Liver (tissue), 9 donors: ENCODE data around the gene SPTSSA. TPM values are rescaled to one million over a fixed set of nuclear protein-coding genes. Genes with fewer than 3 reads are reported as not detected.
A peak's percentile ranks its signal among the peaks of the same experiment; 100 is the strongest.

Experiments
- DNase-seq: peaks from one replicate; pipeline ENCODE4 v3.0.0-alpha.2; 2017; ENCODE audit warnings: low spot score
- H3K27ac ChIP-seq, 2 donors: one replicate each; pipeline ENCODE4 v1.7.0; 2013; ENCODE audit warnings: inconsistent platforms in 2 of 2, low read length in 2 of 2, control low read depth in 1 of 2, low read depth in 1 of 2, mild to moderate bottlenecking in 1 of 2
- H3K27me3 ChIP-seq, 4 donors: one replicate each; pipeline versions ENCODE4 v1.6.1 to v1.7.0; 2013; ENCODE audit warnings: low read length in 3 of 4, inconsistent platforms in 1 of 4, mild to moderate bottlenecking in 1 of 4, moderate library complexity in 1 of 4; ENCODE audit not compliant: control insufficient read depth in 4 of 4, insufficient read depth in 4 of 4
- H3K36me3 ChIP-seq, 4 donors: one replicate each; pipeline versions ENCODE4 v1.6.1 to v1.7.0; 2013; ENCODE audit warnings: low read length in 3 of 4, mild to moderate bottlenecking in 3 of 4, low read depth in 1 of 4, moderate library complexity in 1 of 4; ENCODE audit not compliant: control insufficient read depth in 4 of 4, insufficient read depth in 3 of 4
- H3K4me1 ChIP-seq, 4 donors: one replicate each; pipeline versions ENCODE4 v1.6.1 to v1.7.0; 2013; ENCODE audit warnings: low read length in 3 of 4, mild to moderate bottlenecking in 3 of 4, moderate library complexity in 1 of 4; ENCODE audit not compliant: control insufficient read depth in 4 of 4, insufficient read depth in 4 of 4
- H3K4me3 ChIP-seq, 3 donors: one replicate each; pipeline versions ENCODE4 v1.6.1 to v1.7.0; 2013; ENCODE audit warnings: low read length in 3 of 3, control low read depth in 1 of 3, low read depth in 1 of 3, mild to moderate bottlenecking in 1 of 3
- H3K9ac ChIP-seq, 2 donors: one replicate each; pipeline ENCODE4 v1.7.0; 2013; ENCODE audit warnings: low read length in 2 of 2, mild to moderate bottlenecking in 2 of 2, moderate library complexity in 2 of 2, control low read depth in 1 of 2, low read depth in 1 of 2
- H3K9me3 ChIP-seq, 4 donors: one replicate each; pipeline versions ENCODE4 v1.6.1 to v1.7.0; 2013; ENCODE audit warnings: low read length in 3 of 4; ENCODE audit not compliant: control insufficient read depth in 4 of 4
- EGR1 ChIP-seq, 2 donors: IDR thresholded peaks; 2 replicates each; pipeline ENCODE4 v1.6.1; 2016 to 2018; ENCODE audit warnings: antibody characterized with exemption in 2 of 2, low read depth in 2 of 2
- FOXA2 ChIP-seq: IDR thresholded peaks from 2 replicates; pipeline ENCODE4 v1.6.1; 2016; ENCODE audit warnings: antibody characterized with exemption
- GABPA ChIP-seq, 2 donors: IDR thresholded peaks in 1 of 2; conservative IDR thresholded peaks in 1 of 2; 2 replicates each; pipeline ENCODE4 v1.6.1; 2016; ENCODE audit warnings: antibody characterized with exemption in 2 of 2, mild to moderate bottlenecking in 1 of 2, moderate library complexity in 1 of 2
- HNF4A ChIP-seq, 2 donors: conservative IDR thresholded peaks; 2 replicates each; pipeline ENCODE4 v1.6.1; 2016; ENCODE audit warnings: antibody characterized with exemption in 2 of 2, mild to moderate bottlenecking in 2 of 2
- HNF4G ChIP-seq: IDR thresholded peaks from 2 replicates; pipeline ENCODE4 v1.6.1; 2016; ENCODE audit warnings: antibody characterized with exemption
- JUND ChIP-seq, 2 donors: IDR thresholded peaks; 2 replicates each; pipeline ENCODE4 v1.6.1; 2016; ENCODE audit warnings: antibody characterized with exemption in 2 of 2
- NR2F2 ChIP-seq: IDR thresholded peaks from 2 replicates; pipeline ENCODE4 v1.6.1; 2016; ENCODE audit warnings: antibody characterized with exemption
- RAD21 ChIP-seq, 2 donors: IDR thresholded peaks; 2 replicates each; pipeline ENCODE4 v1.6.1; 2016; ENCODE audit warnings: antibody characterized with exemption in 2 of 2, mild to moderate bottlenecking in 2 of 2
- RXRA ChIP-seq, 2 donors: IDR thresholded peaks; 2 replicates each; pipeline ENCODE4 v1.6.1; 2017 to 2018; ENCODE audit warnings: antibody characterized with exemption in 2 of 2, mild to moderate bottlenecking in 1 of 2
- SP1 ChIP-seq: IDR thresholded peaks from 2 replicates; pipeline ENCODE4 v1.6.1; 2018; ENCODE audit warnings: antibody characterized with exemption, mild to moderate bottlenecking
- TAF1 ChIP-seq: conservative IDR thresholded peaks from 2 replicates; pipeline ENCODE4 v1.6.1; 2016; ENCODE audit warnings: antibody characterized with exemption, mild to moderate bottlenecking
- WGBS: extraction: QIAGEN DNeasy Blood & Tissue Kit; methylation state at CpG from one replicate; pipeline ENCODE4 v1.1.7; 2013; 5-methylcytosine and 5-hydroxymethylcytosine counted together
- polyA plus RNA-seq, 2 donors: library from polyadenylated mRNA; stranded (reverse) in 1 of 2; unstranded in 1 of 2; fragments of 200-250 nt in 1 of 2; fragments of >200 nt in 1 of 2; fragmentation: Nextera tagmentation in 1 of 2; extraction: Ambion mirVana in 1 of 2; gene quantifications; one replicate each; pipeline versions ENCODE4 v1.2.1 to v1.2.3, GENCODE V29; 2013 to 2015
- total RNA-seq, 2 donors: library from RNA; depleted of rRNA; stranded (reverse); fragments of >200 nt; gene quantifications; one replicate each; pipeline ENCODE4 v1.2.3, GENCODE V29; 2014
- TF ChIP-seq, protein P1 (sequence below): IDR thresholded peaks from 2 replicates; pipeline ENCODE4 v1.6.1; 2016; ENCODE audit warnings: antibody characterized with exemption
- TF ChIP-seq, protein P2 (sequence below): IDR thresholded peaks from 2 replicates; pipeline ENCODE4 v1.6.1; 2016; ENCODE audit warnings: antibody characterized with exemption
- TF ChIP-seq, protein P3 (sequence below): fragments of 150-350 bp; IDR thresholded peaks from 2 replicates; pipeline ENCODE4 v1.5.1; 2017; ENCODE audit warnings: improper control_type of control experiment, low read depth, low read length; ENCODE audit not compliant: missing input control
- TF ChIP-seq, protein P4 (sequence below): IDR thresholded peaks from 2 replicates; pipeline ENCODE4 v1.6.1; 2016; ENCODE audit warnings: antibody characterized with exemption, mild to moderate bottlenecking
- donor health status: healthy.
- donor health status: healthy.
- donor health status: healthy.
- donor health status: healthy.
- donor health status: healthy.

The SPTSSA gene
- total and polyA plus RNA-seq, 4 donors, result 9.5 to 15.2 (median 12.1) TPM

DNA sequence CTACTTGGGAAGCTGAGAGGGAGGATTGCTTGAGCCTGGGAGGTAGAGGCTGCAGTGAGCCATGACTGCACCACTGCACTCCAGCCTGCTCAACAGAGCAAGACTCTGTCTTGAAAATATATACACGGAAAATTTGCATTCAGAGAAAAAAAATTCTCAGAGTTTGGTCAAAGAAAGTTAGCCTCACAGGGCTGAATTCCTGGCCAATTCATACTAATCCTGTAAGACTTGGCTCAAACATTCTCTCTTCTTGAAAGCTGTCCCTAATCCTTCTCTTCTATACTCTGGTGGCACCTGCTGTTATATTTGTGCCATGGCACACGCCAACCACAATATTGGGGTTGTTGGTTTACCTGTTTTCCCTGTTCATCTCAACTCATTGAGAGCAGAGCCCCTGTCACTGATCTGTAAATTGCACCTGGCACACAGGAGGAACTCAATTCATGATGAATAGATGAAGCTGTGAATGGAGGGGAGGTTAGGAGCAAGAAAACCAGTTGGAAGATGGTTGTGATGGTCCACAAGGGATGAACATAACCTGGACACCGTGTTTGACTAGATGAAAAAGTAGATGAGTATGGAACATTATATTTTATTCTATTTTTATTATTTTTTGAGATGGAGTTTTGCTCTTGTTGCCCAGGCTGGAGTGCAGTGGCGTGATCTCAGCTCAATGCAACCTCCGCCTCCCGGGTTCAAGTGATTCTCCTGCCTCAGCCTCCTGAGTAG lies 36.8 kb upstream of the SPTSSA start:
- H3K27me3 ChIP-seq, result no peaks in the 10 kb centered on the region
- H3K4me3 ChIP-seq, result no peak overlapping the region
- H3K27ac ChIP-seq, result no peak overlapping the region
- H3K9ac ChIP-seq, result no peak overlapping the region
- no peaks in the 10 kb centered on the region for H3K36me3 ChIP-seq
- DNase-seq, result no peak
- no peaks in the 10 kb centered on the region for H3K9me3 ChIP-seq
- WGBS, result 90% methylated on average over 6 of the region's 6 CpGs
- H3K4me1 ChIP-seq, result peaks cover 0 to 16% (median 5%) of the 10 kb centered on the region in 4 donors
- TF ChIP-seq SP1 (no peak), RAD21 (IDR thresholded peaks at IDR 0.05) (peak; percentile 79 to 89), TAF1 (no peak), EGR1 (IDR thresholded peaks at IDR 0.05; ENCODE audit: low read depth in 2 of 2) (no peak), HNF4A (conservative IDR thresholded peaks at IDR 0.05) (no peak), RXRA (IDR thresholded peaks at IDR 0.05) (no peak), HNF4G (no peak)
- TF ChIP-seq, protein P1, sequence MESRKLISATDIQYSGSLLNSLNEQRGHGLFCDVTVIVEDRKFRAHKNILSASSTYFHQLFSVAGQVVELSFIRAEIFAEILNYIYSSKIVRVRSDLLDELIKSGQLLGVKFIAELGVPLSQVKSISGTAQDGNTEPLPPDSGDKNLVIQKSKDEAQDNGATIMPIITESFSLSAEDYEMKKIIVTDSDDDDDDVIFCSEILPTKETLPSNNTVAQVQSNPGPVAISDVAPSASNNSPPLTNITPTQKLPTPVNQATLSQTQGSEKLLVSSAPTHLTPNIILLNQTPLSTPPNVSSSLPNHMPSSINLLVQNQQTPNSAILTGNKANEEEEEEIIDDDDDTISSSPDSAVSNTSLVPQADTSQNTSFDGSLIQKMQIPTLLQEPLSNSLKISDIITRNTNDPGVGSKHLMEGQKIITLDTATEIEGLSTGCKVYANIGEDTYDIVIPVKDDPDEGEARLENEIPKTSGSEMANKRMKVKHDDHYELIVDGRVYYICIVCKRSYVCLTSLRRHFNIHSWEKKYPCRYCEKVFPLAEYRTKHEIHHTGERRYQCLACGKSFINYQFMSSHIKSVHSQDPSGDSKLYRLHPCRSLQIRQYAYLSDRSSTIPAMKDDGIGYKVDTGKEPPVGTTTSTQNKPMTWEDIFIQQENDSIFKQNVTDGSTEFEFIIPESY, result no peak
- TF ChIP-seq, protein P2, sequence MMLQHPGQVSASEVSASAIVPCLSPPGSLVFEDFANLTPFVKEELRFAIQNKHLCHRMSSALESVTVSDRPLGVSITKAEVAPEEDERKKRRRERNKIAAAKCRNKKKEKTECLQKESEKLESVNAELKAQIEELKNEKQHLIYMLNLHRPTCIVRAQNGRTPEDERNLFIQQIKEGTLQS, result no peak
- TF ChIP-seq, protein P3, sequence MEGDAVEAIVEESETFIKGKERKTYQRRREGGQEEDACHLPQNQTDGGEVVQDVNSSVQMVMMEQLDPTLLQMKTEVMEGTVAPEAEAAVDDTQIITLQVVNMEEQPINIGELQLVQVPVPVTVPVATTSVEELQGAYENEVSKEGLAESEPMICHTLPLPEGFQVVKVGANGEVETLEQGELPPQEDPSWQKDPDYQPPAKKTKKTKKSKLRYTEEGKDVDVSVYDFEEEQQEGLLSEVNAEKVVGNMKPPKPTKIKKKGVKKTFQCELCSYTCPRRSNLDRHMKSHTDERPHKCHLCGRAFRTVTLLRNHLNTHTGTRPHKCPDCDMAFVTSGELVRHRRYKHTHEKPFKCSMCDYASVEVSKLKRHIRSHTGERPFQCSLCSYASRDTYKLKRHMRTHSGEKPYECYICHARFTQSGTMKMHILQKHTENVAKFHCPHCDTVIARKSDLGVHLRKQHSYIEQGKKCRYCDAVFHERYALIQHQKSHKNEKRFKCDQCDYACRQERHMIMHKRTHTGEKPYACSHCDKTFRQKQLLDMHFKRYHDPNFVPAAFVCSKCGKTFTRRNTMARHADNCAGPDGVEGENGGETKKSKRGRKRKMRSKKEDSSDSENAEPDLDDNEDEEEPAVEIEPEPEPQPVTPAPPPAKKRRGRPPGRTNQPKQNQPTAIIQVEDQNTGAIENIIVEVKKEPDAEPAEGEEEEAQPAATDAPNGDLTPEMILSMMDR, result peak; percentile 69

DNA sequence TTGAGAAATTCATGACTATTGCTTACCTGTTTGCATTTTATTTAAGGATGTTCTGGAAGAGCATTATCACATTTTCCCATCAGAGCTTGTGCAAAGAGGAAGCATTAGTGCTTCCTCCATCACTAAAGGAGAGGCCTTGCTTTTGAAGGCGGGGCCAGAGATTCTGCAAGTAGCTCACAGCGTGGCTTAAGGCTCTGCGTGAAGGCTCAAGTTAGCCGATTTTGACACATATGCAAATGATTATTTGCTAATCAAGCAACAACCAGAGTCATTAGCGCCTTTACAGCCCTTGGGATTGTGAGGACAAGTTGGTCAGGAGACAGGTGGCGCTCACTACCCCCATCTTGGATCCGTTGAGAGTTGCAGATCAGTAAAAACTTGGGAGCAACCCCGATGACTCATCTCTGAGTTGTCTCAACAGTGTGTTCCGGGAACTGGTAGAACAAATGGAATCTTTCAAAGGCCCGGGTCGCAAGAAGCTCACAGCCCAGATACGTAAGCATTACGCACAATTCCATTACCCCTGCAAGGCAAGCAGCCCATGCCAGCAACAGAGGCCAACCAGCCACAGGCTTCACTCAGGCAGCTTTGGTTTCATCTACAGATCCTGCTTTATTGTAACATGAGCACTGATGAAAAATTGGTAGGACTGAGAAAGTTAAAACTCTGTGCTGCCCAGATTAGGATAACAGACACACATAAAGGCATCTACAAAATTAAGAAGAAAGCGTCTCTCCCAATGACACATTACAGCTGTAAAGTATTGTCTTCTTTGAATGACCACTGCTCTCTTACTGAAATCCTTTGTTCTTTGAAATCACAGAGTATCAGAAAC lies 34.9 kb upstream of the SPTSSA start:
- TF ChIP-seq JUND (IDR thresholded peaks at IDR 0.05) (peak; percentile 60 to 94), TAF1 (no peak), GABPA (IDR thresholded peaks at IDR 0.05 in 1 of 2, conservative IDR thresholded peaks at IDR 0.05 in 1 of 2) (no peak), HNF4A (conservative IDR thresholded peaks at IDR 0.05) (no peak), FOXA2 (no peak), RAD21 (IDR thresholded peaks at IDR 0.05) (peak in 1 of 2 donors; percentile 26), NR2F2 (peak; percentile 33), SP1 (peak; percentile 20), HNF4G (no peak), EGR1 (IDR thresholded peaks at IDR 0.05; ENCODE audit: low read depth in 2 of 2) (no peak)
- TF ChIP-seq, protein P4, sequence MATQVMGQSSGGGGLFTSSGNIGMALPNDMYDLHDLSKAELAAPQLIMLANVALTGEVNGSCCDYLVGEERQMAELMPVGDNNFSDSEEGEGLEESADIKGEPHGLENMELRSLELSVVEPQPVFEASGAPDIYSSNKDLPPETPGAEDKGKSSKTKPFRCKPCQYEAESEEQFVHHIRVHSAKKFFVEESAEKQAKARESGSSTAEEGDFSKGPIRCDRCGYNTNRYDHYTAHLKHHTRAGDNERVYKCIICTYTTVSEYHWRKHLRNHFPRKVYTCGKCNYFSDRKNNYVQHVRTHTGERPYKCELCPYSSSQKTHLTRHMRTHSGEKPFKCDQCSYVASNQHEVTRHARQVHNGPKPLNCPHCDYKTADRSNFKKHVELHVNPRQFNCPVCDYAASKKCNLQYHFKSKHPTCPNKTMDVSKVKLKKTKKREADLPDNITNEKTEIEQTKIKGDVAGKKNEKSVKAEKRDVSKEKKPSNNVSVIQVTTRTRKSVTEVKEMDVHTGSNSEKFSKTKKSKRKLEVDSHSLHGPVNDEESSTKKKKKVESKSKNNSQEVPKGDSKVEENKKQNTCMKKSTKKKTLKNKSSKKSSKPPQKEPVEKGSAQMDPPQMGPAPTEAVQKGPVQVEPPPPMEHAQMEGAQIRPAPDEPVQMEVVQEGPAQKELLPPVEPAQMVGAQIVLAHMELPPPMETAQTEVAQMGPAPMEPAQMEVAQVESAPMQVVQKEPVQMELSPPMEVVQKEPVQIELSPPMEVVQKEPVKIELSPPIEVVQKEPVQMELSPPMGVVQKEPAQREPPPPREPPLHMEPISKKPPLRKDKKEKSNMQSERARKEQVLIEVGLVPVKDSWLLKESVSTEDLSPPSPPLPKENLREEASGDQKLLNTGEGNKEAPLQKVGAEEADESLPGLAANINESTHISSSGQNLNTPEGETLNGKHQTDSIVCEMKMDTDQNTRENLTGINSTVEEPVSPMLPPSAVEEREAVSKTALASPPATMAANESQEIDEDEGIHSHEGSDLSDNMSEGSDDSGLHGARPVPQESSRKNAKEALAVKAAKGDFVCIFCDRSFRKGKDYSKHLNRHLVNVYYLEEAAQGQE, result no peak
- TF ChIP-seq, protein P2, result no peak
- TF ChIP-seq, protein P3, result no peak
- WGBS, result 69% methylated on average over 14 of the region's 14 CpGs
- Histone ChIP-seq H3K36me3 (no peaks in the 10 kb centered on the region), H3K9ac (no peak overlapping the region), H3K27ac (peak overlapping the region; percentile 50 to 51), H3K27me3 (no peaks in the 10 kb centered on the region), H3K4me1 (peaks cover 0 to 16% (median 5%) of the 10 kb centered on the region in 4 donors), H3K4me3 (no peak overlapping the region), H3K9me3 (no peaks in the 10 kb centered on the region)
- DNase-seq, result no peak
